Measurements from ENCODE around the gene NFAM1. TPM values are rescaled to one million over a fixed set of nuclear protein-coding genes. Genes with fewer than 3 reads are reported as not detected.

The NFAM1 gene
- total RNA-seq, 1 experiment from 2014 or later, result 0.12 TPM

DNA sequence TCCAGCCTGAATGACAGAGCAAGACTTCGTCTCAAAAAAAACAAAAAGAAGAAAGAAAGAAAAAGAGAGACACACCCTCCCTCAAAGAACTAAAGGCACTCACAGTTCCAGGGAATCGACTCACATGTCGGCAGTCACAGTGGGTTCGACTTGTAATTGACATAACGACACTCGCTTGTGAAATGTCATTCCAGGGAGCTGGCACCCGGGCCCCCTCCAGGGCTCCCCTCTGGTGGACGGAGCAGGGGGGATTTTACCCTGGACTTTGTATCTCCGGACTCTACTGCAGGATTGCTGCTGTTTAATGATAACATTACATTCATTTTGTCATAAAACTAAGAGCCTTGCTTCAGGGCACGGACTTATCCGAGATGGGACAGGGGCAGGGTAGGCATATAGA lies 18.2 kb downstream of the NFAM1 start:
- ChIA-PET RAD21 (ENCODE audit: low non-redundant PET in 1 of 2, low total read pairs in 2 of 2, uncharacterized antibody in 2 of 2, unreplicated experiment in 2 of 2) (no interaction called here), CTCF (no interaction called here), POLR2A (no interaction called here)
- DNase-seq (ENCODE audit: low read depth, low spot score) (no peak), ATAC-seq (no peak)
- Histone ChIP-seq H2AFZ (ENCODE audit: low read depth, low read length, poor library complexity, severe bottlenecking) (no peak overlapping the region), H3K27ac (ENCODE audit: low read depth, low read length) (no peak overlapping the region), H3K9ac (ENCODE audit: low read length) (no peak overlapping the region), H3K4me1 (ENCODE audit: control insufficient read depth in 1 of 2, insufficient read depth in 2 of 2, low read length in 2 of 2) (peaks cover 5 to 6% of the 10 kb centered on the region in 2 experiments), H3K79me2 (ENCODE audit: insufficient read depth, low read length) (no peaks in the 10 kb centered on the region), H3K9me2 (ENCODE audit: insufficient read depth) (no peaks in the 10 kb centered on the region), H4K20me1 (ENCODE audit: insufficient read depth) (no peaks in the 10 kb centered on the region), H3K9me3 (ENCODE audit: control insufficient read depth in 1 of 2, insufficient read depth in 1 of 2, low read depth in 1 of 2, low read length in 2 of 2) (no peaks in the 10 kb centered on the region), H3K36me3 (ENCODE audit: control insufficient read depth in 1 of 2, insufficient read depth in 2 of 2, low read length in 2 of 2) (no peaks in the 10 kb centered on the region), H3K4me2 (ENCODE audit: low read length) (no peak overlapping the region), H3K4me3 (replicated peaks in 1 of 2; ENCODE audit: low read depth in 1 of 2, low read length in 2 of 2) (no peak overlapping the region), H3K27me3 (ENCODE audit: insufficient read depth, low read length) (no peaks in the 10 kb centered on the region)
- no peak for TF ChIP-seq EGR1 (IDR thresholded peaks at IDR 0.05; ENCODE audit: low read depth)
- no peak for TF ChIP-seq JUND (IDR thresholded peaks at IDR 0.05)
- no peak for TF ChIP-seq CEBPB (IDR thresholded peaks at IDR 0.05; ENCODE audit: low read depth)
- no peak for TF ChIP-seq SIN3A (IDR thresholded peaks at IDR 0.05; ENCODE audit: low read depth)
- no peak for TF ChIP-seq ELF1 (IDR thresholded peaks at IDR 0.05; ENCODE audit: borderline replicate concordance, low read depth)
- no peak for TF ChIP-seq RAD21 (IDR thresholded peaks at IDR 0.05; ENCODE audit: low read depth)
- TF ChIP-seq CTCF (IDR thresholded peaks at IDR 0.05 in 2 of 3, conservative IDR thresholded peaks at IDR 0.05 in 1 of 3; ENCODE audit: borderline replicate concordance in 1 of 3, insufficient read depth in 1 of 3, low read depth in 2 of 3, low read length in 2 of 3), result no peak
- TF ChIP-seq, protein P1, sequence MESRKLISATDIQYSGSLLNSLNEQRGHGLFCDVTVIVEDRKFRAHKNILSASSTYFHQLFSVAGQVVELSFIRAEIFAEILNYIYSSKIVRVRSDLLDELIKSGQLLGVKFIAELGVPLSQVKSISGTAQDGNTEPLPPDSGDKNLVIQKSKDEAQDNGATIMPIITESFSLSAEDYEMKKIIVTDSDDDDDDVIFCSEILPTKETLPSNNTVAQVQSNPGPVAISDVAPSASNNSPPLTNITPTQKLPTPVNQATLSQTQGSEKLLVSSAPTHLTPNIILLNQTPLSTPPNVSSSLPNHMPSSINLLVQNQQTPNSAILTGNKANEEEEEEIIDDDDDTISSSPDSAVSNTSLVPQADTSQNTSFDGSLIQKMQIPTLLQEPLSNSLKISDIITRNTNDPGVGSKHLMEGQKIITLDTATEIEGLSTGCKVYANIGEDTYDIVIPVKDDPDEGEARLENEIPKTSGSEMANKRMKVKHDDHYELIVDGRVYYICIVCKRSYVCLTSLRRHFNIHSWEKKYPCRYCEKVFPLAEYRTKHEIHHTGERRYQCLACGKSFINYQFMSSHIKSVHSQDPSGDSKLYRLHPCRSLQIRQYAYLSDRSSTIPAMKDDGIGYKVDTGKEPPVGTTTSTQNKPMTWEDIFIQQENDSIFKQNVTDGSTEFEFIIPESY (IDR thresholded peaks at IDR 0.05; ENCODE audit: extremely low read depth, insufficient replicate concordance, low read length), result no peak
- no peak for TF ChIP-seq CBX3 (IDR thresholded peaks at IDR 0.05; ENCODE audit: low read depth)
- no peak for TF ChIP-seq REST (IDR thresholded peaks at IDR 0.05; ENCODE audit: low read depth)
- no peak for TF ChIP-seq SRF (IDR thresholded peaks at IDR 0.05; ENCODE audit: low read depth)
- TF ChIP-seq POLR2AphosphoS5 (IDR thresholded peaks at IDR 0.05; ENCODE audit: low read depth, low read length), result no peak
- no peak for TF ChIP-seq ZNF274 (IDR thresholded peaks at IDR 0.05; ENCODE audit: low read depth, low read length)
- no peak for TF ChIP-seq EZH2phosphoT487 (IDR thresholded peaks at IDR 0.05; ENCODE audit: borderline replicate concordance)
- TF ChIP-seq POLR2A (IDR thresholded peaks at IDR 0.05; ENCODE audit: borderline replicate concordance, extremely low read depth, insufficient read depth, insufficient read length), result no peak
- no peak for TF ChIP-seq EZH2 (IDR thresholded peaks at IDR 0.05)
- no peak for TF ChIP-seq ZFX (IDR thresholded peaks at IDR 0.05)
- no peak for TF ChIP-seq SP1 (IDR thresholded peaks at IDR 0.05; ENCODE audit: low read depth)
- no TSS peak for BruUV-seq (replicated peaks)
- intact Hi-C loops (cut with micrococcal nuclease), result no loop called here
